ENCODE results near the gene TEX48.

TEX48 gene

GRCh38 chr9:114666401-114666800 lies 15.6 kb downstream of the TEX48 start:
- no peak for DNase-seq

- DNase-seq = no peak
These were observed 17.8 kb downstream of the TEX48 start for GRCh38 chr9:114664181-114664580.

- peak; percentile 73 for DNase-seq
These were observed 19.7 kb downstream of the TEX48 start for GRCh38 chr9:114662081-114662989.

- no peak for DNase-seq
These were observed 24.3 kb downstream of the TEX48 start, which contains the start of gene TEX53 for GRCh38 chr9:114657705-114658104. Gene TEX53 (minus strand): TSS chr9:114657805. CDS start chr9:114657774, 31 bp downstream.

- DNase-seq = no peak
These were observed 25.7 kb downstream of the TEX48 start for GRCh38 chr9:114656301-114656700.

- DNase-seq = no peak
These were observed 26.3 kb downstream of the TEX48 start for GRCh38 chr9:114655689-114656088.

GRCh38 chr9:114653556-114654159 lies 28.3 kb downstream of the TEX48 start:
- peak; percentile 83 for DNase-seq

GRCh38 chr9:114652776-114653555 lies 29.0 kb downstream of the TEX48 start:
- no peak for DNase-seq

GRCh38 chr9:114643896-114644295 lies 38.1 kb downstream of the TEX48 start:
- no peak for DNase-seq

GRCh38 chr9:114643001-114643400 lies 39.0 kb downstream of the TEX48 start:
- no peak for DNase-seq

GRCh38 chr9:114641967-114642366 lies 40.0 kb downstream of the TEX48 start:
- DNase-seq = no peak

- DNase-seq = no peak
These were observed 43.6 kb downstream of the TEX48 start for GRCh38 chr9:114638404-114638803.

GRCh38 chr9:114634387-114634786 lies 47.6 kb downstream of the TEX48 start:
- no peak for DNase-seq

GRCh38 chr9:114633438-114634089 lies 48.4 kb downstream of the TEX48 start:
- no peak for DNase-seq

- DNase-seq = no peak
These were observed 50.8 kb downstream of the TEX48 start for GRCh38 chr9:114631166-114631565.

GRCh38 chr9:114629563-114630090 lies 52.4 kb downstream of the TEX48 start:
- no peak for DNase-seq

GRCh38 chr9:114627553-114627952 lies 54.4 kb downstream of the TEX48 start:
- DNase-seq = no peak

- no peak for DNase-seq
These were observed 55.5 kb downstream of the TEX48 start for GRCh38 chr9:114626415-114627020.

- no peak for DNase-seq
These were observed 57.3 kb downstream of the TEX48 start for GRCh38 chr9:114624677-114625076.

GRCh38 chr9:114621975-114622609 lies 59.9 kb downstream of the TEX48 start:
- DNase-seq = no peak

GRCh38 chr9:114621561-114621960 lies 60.4 kb downstream of the TEX48 start:
- DNase-seq = no peak
